Neural progenitor cell (in vitro differentiated cells): ENCODE results near the gene IRS1. TPM values are rescaled to one million over a fixed set of nuclear protein-coding genes. Genes with fewer than 3 reads are reported as not detected.

Source experiments
- DNase-seq: peaks from one replicate; pipeline ENCODE4 v3.0.0-alpha.2; 2016; ENCODE audit warnings: low spot score
- H2AFZ ChIP-seq: fragments of 200-600 bp; sonication (generic); replicated peaks from 2 replicates; pipeline ENCODE4 v1.6.1; 2016; ENCODE audit warnings: antibody characterized with exemption
- H3F3A ChIP-seq: fragments of 200-600 bp; sonication (generic); 2 replicates; pipeline ENCODE4 v1.6.1; 2016; ENCODE audit warnings: antibody characterized with exemption, low read depth
- H3K27ac ChIP-seq: fragments of 200-600 bp; sonication (generic); 2 replicates; pipeline ENCODE4 v1.5.1; 2016; ENCODE audit warnings: mild to moderate bottlenecking
- H3K27me3 ChIP-seq: fragments of 200-600 bp; sonication (generic); 2 replicates; pipeline ENCODE4 v1.6.1; 2016; ENCODE audit warnings: mild to moderate bottlenecking, moderate library complexity
- H3K36me3 ChIP-seq: fragments of 200-600 bp; sonication (generic); 2 replicates; pipeline ENCODE4 v1.5.1; 2016
- H3K4me1 ChIP-seq: fragments of 200-600 bp; sonication (generic); 2 replicates; pipeline ENCODE4 v1.6.1; 2016; ENCODE audit warnings: mixed run types
- H3K4me2 ChIP-seq: fragments of 200-600 bp; sonication (generic); 2 replicates; pipeline ENCODE4 v1.6.1; 2016
- H3K4me3 ChIP-seq: fragments of 200-600 bp; sonication (generic); 2 replicates; pipeline ENCODE4 v1.5.1; 2016
- H3K79me2 ChIP-seq: fragments of 200-600 bp; sonication (generic); 2 replicates; pipeline ENCODE4 v1.6.1; 2016; ENCODE audit warnings: low read depth
- H3K9ac ChIP-seq: fragments of 200-600 bp; sonication (generic); 2 replicates; pipeline ENCODE4 v1.6.1; 2016
- H3K9me3 ChIP-seq: fragments of 200-600 bp; sonication (generic); 2 replicates; pipeline ENCODE4 v1.5.1; 2016; ENCODE audit warnings: low read depth
- H4K20me1 ChIP-seq: fragments of 200-600 bp; sonication (generic); 2 replicates; pipeline ENCODE4 v1.6.1; 2016; ENCODE audit warnings: low read depth
- H3K27ac Mint-ChIP-seq: 3 replicates; pipeline ENCODE4 v1.8.0; 2021; ENCODE audit warnings: mixed read lengths
- H3K27me3 Mint-ChIP-seq: 2 replicates; pipeline ENCODE4 v1.8.0; 2022; ENCODE audit warnings: low read depth, mild to moderate bottlenecking, inconsistent platforms, moderate library complexity, mixed read lengths; ENCODE audit not compliant: insufficient read depth
- H3K36me3 Mint-ChIP-seq: 3 replicates; pipeline ENCODE4 v1.8.0; 2021; ENCODE audit warnings: mixed read lengths
- H3K4me1 Mint-ChIP-seq: 3 replicates; pipeline ENCODE4 v1.8.0; 2021; ENCODE audit warnings: mixed read lengths
- H3K4me3 Mint-ChIP-seq: 3 replicates; pipeline ENCODE4 v1.8.0; 2021; ENCODE audit warnings: mild to moderate bottlenecking, moderate library complexity, mixed read lengths
- H3K9me3 Mint-ChIP-seq: 3 replicates; pipeline ENCODE4 v1.8.0; 2020; ENCODE audit warnings: mixed read lengths
- CTCF ChIP-seq: fragments of 200-600 bp; sonication (generic); IDR thresholded peaks from 2 replicates; pipeline ENCODE4 v1.5.1; 2017; ENCODE audit warnings: antibody characterized with exemption, mild to moderate bottlenecking
- EZH2 ChIP-seq: fragments of 200-600 bp; sonication (generic); IDR thresholded peaks from 2 replicates; pipeline ENCODE4 v1.6.1; 2017; ENCODE audit warnings: antibody characterized with exemption, mild to moderate bottlenecking, moderate library complexity
- EZH2phosphoT487 ChIP-seq: fragments of 200-600 bp; sonication (generic); IDR thresholded peaks from 2 replicates; pipeline ENCODE4 v1.6.1; 2017; ENCODE audit warnings: antibody characterized with exemption
- total RNA-seq: library from RNA; depleted of rRNA; stranded (reverse); fragments of >200 nt; gene quantifications from 2 replicates; pipeline ENCODE4 v1.2.3, GENCODE V29; 2015; ENCODE audit warnings: low replicate concordance

The IRS1 gene
- total RNA-seq, 1 donor from 2014 or later: 8.4 TPM

DNA sequence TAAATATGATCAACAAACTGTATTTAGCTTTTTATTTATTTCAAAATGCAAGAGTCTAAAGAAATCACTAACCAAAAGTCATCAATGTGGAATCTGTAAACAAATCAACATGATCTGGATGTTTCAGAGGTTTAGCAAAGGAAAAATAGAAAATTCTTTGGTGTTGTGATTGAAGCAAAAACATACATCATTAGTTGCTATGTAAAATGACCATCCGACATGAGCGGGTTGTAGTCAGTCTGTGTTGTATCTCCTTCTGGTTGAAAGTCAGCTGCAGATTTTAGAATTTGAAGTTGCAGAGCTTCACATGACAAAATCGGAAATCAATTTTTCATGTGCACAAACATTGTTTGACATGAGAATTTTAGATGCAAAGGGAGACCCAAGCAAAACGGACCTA lies 63.2 kb downstream of the IRS1 start:
- Histone ChIP-seq H3K27me3 (no peaks in the 10 kb centered on the region), H3K4me2 (peak overlapping the region; percentile 16), H3K27ac (no peak overlapping the region), H3K4me1 (peaks cover 66% of the 10 kb centered on the region), H3K79me2 (peaks cover 6% of the 10 kb centered on the region), H3K36me3 (no peaks in the 10 kb centered on the region), H2AFZ (no peak overlapping the region), H4K20me1 (peaks cover 5% of the 10 kb centered on the region), H3K4me3 (no peak overlapping the region), H3K9me3 (no peaks in the 10 kb centered on the region), H3F3A (peaks cover 4% of the 10 kb centered on the region), H3K9ac (no peak overlapping the region)
- TF ChIP-seq EZH2phosphoT487 (no peak), EZH2 (no peak), CTCF (no peak)
- H3K4me1 Mint-ChIP-seq: peaks cover 50% of the 10 kb centered on the region
- no peak for DNase-seq
- no peak overlapping the region for H3K4me3 Mint-ChIP-seq
- peaks cover 40% of the 10 kb centered on the region for H3K36me3 Mint-ChIP-seq
- H3K27me3 Mint-ChIP-seq: no peaks in the 10 kb centered on the region
- H3K9me3 Mint-ChIP-seq: peaks cover 2% of the 10 kb centered on the region
- peak overlapping the region; percentile 18 for H3K27ac Mint-ChIP-seq

DNA sequence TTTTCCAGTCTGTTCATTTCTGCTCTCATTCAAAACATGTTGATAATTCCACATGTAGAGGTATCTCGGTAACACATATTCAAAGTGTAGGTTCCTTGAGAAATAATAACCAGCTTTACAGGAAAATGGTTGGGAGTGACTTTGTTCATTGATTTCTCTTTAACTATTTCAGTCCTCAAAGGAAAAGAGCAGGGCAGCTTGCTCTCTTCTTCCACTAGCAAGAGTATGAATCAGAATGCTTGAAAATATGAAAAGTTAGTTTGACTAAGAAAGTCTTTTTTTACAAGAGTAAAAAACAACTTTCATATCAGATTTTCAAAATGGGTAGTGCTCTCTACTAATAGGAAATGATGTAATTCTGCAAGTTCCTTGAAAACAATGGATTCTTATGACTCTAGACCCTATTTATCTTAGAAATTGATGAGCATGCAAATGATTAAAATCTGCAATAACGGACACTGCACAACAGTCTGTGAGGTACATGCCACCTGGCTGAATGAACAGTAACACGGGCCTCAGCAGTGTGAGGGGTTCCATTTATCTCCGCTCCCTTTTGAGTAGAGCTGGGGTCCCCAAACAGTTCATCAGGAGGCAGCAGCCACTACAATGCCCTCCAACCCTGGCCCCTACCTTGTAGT lies 65.6 kb downstream of the IRS1 start:
- no peak overlapping the region for H3K4me3 Mint-ChIP-seq
- Histone ChIP-seq H3K27ac (no peak overlapping the region), H3F3A (peaks cover 3% of the 10 kb centered on the region), H4K20me1 (peaks cover 3% of the 10 kb centered on the region), H3K4me1 (peaks cover 43% of the 10 kb centered on the region), H3K79me2 (peaks cover 6% of the 10 kb centered on the region), H2AFZ (no peak overlapping the region), H3K4me3 (no peak overlapping the region), H3K36me3 (no peaks in the 10 kb centered on the region), H3K27me3 (no peaks in the 10 kb centered on the region), H3K9me3 (no peaks in the 10 kb centered on the region), H3K9ac (no peak overlapping the region), H3K4me2 (no peak overlapping the region)
- no peak overlapping the region for H3K27ac Mint-ChIP-seq
- TF ChIP-seq CTCF (no peak), EZH2 (no peak), EZH2phosphoT487 (no peak)
- no peak for DNase-seq
- H3K4me1 Mint-ChIP-seq: peaks cover 32% of the 10 kb centered on the region
- H3K9me3 Mint-ChIP-seq: peaks cover 2% of the 10 kb centered on the region
- H3K36me3 Mint-ChIP-seq: peaks cover 44% of the 10 kb centered on the region
- H3K27me3 Mint-ChIP-seq: no peaks in the 10 kb centered on the region

- H3K9me3 ChIP-seq: no peaks in the 10 kb centered on the region
- peaks cover 44% of the 10 kb centered on the region for H3K36me3 Mint-ChIP-seq
- no peak for DNase-seq
- H3K9me3 Mint-ChIP-seq: peaks cover 2% of the 10 kb centered on the region
- H3K36me3 ChIP-seq: no peaks in the 10 kb centered on the region
- no peak overlapping the region for H3K4me2 ChIP-seq
- H3K4me1 ChIP-seq: peaks cover 35% of the 10 kb centered on the region
- H2AFZ ChIP-seq: no peak overlapping the region
- peaks cover 6% of the 10 kb centered on the region for H3K79me2 ChIP-seq
- no peaks in the 10 kb centered on the region for H4K20me1 ChIP-seq
- H3K4me3 ChIP-seq: no peak overlapping the region
- H3K27ac Mint-ChIP-seq: no peak overlapping the region
- H3K27me3 ChIP-seq: no peaks in the 10 kb centered on the region
- H3K27ac ChIP-seq: no peak overlapping the region
- H3K4me1 Mint-ChIP-seq: peaks cover 25% of the 10 kb centered on the region
- no peak overlapping the region for H3K9ac ChIP-seq
- no peak overlapping the region for H3K4me3 Mint-ChIP-seq
- no peaks in the 10 kb centered on the region for H3K27me3 Mint-ChIP-seq
- H3F3A ChIP-seq: no peaks in the 10 kb centered on the region
- TF ChIP-seq EZH2 (no peak), CTCF (no peak), EZH2phosphoT487 (no peak)
Observed at GRCh38 chr2:226733189-226733858, 66.3 kb downstream of the IRS1 start.
